HG03354 (cell line): ENCODE results near the gene SPEF2.
"Not testable (repeated sequence)": the region's sequence is repeated elsewhere in the genome, so short reads cannot be mapped to it uniquely, and the experiment has no call there.

Experiments used
- ATAC-seq: cut with Tn5 transposase; IDR thresholded peaks from one replicate; pipeline ENCODE4 v1.9.1; 2021; ENCODE audit warnings: mild to moderate bottlenecking; ENCODE audit not compliant: unreplicated experiment, poor library complexity, severe bottlenecking

Gene SPEF2

GRCh38 chr5:35813521-35813920, 195.9 kb downstream of the SPEF2 start:
- ATAC-seq = no peak

DNA sequence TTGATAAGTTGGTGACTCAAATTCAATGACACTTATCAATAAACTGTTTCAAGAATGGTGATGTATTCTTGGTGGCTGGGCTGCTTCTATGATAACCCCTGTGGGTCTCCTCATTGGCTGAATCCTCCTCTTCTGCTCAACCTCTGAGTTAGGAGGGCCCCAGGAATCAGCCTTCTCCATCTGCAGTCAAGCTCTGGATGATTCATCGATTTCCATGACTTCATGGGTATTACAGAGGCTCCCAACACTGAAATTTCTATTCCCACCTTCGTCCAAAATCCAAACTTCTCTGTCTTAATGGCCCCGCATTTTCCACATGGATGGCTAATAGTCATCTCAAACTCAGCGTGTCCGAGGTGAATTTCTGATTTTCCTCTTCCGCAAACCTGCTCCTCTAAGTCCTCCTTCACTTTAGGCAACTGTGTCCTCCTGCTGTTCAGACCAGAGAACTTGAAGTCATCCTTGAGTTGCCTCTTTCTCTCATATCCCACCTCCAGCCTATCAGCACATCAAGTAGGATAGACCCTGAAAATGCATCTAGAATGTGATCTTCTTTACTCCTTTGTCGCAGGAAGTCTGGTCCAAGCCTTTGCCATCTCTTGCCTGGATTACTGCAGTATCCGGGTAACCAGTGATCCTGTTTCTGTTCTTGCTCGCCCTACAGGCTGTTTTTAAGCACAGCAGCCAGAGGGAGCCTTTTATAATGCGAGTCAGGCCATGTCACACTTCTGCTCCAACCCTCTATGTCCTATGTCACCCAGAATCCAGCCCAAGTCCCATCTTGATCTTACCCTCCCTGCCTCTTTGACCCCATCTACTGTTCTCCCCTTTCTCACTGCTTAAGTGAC, 197.7 kb downstream of the SPEF2 start:
- peak; percentile 80 for ATAC-seq

DNA sequence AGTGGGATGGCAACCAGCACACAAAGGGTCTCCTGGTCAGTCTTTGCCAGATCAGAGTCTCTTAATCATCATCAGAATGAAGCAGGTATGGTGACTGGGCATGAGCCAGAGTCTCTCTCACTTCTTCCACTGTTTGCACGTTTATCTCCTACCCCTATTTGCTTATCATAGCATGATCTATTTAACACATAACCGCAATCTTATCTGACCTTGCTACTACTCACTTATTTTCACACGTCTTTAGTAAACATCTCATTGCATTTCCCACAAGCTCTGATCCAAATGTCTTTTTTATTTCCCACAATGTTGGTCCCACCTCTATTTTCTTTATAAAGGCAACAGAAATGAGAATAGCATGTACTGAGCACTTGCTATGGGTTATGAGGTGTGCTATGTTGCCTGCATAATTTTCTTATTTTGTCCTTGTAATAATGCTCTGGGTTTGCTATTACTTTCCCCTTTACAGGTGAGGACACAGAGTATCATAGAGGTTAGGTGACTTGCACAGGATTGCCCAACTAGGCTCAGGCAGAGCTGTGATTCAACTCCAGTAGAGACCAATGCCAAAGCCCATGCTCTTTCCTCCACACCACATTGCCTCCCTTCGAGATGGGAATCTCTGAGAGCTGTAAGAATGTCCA, 199.3 kb downstream of the SPEF2 start:
- no peak for ATAC-seq

- ATAC-seq = no peak
Observed at GRCh38 chr5:35819026-35819425, 201.4 kb downstream of the SPEF2 start.

DNA sequence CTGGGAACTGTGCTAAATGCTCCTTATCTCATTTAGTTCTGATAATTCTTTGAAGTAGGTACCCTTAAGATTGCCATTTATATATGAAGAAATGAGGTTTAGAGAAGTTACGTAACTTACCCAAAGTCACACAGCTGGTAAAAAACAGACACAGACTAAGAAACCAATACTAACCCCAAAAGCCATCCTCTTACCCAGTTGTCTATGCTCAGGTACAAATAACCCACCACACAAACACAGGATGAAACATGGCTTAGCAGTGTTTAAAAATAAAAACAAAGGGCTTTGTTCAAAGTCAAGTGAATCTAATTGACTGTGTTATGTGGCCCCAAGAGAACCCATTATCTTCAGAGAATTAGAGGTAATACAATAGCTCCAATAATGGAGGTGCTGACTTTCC, 202.0 kb downstream of the SPEF2 start:
- no peak for ATAC-seq

- ATAC-seq = no peak
Observed at GRCh38 chr5:35820735-35821134, 203.1 kb downstream of the SPEF2 start.

DNA sequence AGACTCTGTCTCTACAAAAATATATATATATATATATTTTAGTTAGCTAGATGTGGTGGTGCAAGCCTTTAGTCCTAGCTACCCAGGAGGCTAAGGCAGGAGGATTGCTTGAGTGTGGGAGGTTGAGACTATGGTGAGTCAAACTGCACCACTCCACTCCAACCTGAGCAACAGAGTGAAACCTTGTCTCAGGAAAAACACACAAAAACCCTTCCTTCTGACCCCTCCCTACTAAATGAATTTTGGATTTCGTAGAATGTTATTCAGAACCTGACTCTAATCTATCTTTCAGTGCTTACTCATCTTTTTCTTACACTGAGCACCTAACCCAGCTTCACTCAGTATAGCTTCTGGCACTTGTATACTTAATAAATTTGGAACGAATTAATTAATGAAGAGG, 203.8 kb downstream of the SPEF2 start:
- ATAC-seq = no peak

GRCh38 chr5:35822511-35822910, 204.8 kb downstream of the SPEF2 start:
- no peak for ATAC-seq

DNA sequence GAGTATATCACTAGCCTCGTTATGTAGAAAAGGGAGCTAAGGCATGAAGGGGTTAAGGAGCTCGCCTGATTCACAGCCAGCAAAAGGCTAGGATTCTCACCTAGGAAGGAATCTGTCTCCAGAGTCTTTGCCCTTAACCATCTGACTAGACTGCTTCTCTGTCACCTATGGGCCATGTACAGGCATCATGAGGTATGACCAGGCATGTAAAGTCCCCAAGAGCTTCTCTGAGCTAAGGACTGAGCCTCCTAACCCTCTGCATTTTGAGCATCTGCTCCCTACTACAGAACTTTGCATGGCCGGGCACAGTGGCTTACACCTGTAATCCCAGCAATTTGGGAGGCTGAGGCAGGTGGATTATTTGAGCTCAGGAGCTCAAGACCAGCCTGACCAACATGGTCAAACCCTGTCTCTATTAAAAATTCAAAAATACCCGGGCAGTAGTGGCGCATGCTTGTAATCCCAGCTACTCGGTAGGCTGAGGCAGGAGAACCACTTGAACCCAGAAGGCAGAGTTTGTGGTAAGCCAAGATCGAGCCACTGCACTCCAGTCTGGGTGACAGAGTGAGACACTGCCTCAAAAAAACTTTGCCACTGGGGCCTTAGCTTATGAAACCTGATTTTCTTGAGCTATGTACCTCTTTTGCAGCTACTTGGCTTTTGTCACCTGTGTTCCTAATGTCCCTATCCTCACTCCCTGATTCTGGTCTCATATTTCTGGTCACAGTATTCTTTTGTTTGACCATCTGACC, 205.9 kb downstream of the SPEF2 start:
- no peak for ATAC-seq

DNA sequence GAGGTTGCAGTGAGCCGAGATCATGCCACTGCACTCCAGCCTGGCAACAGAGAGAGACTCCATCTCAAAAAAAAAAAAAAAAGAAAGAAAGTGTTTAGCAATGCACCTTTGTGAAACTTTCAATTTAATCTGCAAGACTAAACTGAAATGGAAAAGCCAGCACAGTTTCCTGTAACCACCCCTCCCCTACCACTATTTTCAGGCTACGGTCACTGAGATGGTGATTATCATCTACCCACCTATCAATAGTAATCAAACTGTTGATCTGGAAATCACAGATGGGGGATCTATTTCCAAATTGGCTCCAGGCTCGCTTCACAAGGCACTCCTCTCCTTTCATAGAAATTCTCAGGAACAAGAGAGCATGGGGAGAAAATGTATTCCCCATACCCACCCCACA, 208.4 kb downstream of the SPEF2 start:
- no peak for ATAC-seq

GRCh38 chr5:35826554-35826953, 208.9 kb downstream of the SPEF2 start:
- ATAC-seq = no peak

- ATAC-seq = no peak
Observed at GRCh38 chr5:35828082-35828598, 210.5 kb downstream of the SPEF2 start.

DNA sequence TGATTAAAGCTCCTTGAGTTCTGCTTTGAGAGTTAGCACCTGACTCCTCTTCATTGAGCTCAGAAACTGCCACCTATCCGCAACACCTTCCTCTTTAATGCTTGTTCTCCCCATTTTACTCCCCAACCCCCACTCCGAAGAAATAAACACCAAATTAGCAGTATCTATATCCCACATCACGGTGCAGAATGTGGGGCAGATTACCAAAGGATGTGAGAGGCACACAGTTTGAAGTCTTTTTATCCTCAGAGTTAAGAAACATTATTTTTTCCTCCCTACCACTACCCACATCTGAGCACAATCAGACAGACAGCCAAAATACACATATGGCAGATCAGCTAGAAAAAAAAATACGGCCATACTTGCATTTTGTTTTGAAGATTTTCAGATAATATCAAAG, 212.9 kb downstream of the SPEF2 start:
- ATAC-seq = no peak

DNA sequence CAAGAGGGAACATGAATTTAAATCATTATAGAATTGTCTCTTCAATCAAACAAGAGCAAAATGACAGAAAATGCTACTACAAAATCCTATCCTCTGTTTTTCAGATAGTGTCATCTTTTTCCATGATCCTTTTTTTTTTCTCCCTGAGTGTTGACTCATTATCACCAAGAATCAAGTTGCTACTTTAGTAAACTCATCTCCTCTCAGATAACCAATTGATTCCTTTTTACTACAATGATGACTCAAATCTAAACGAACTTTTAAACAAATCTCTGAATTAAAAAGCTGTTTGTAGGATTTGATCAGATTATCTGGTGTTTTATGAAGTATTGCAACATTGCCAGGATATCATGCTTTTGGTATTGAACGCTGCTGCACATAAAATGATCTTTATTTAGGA, 215.1 kb downstream of the SPEF2 start:
- ATAC-seq = no peak

GRCh38 chr5:35833224-35833623, 215.6 kb downstream of the SPEF2 start:
- no peak for ATAC-seq

DNA sequence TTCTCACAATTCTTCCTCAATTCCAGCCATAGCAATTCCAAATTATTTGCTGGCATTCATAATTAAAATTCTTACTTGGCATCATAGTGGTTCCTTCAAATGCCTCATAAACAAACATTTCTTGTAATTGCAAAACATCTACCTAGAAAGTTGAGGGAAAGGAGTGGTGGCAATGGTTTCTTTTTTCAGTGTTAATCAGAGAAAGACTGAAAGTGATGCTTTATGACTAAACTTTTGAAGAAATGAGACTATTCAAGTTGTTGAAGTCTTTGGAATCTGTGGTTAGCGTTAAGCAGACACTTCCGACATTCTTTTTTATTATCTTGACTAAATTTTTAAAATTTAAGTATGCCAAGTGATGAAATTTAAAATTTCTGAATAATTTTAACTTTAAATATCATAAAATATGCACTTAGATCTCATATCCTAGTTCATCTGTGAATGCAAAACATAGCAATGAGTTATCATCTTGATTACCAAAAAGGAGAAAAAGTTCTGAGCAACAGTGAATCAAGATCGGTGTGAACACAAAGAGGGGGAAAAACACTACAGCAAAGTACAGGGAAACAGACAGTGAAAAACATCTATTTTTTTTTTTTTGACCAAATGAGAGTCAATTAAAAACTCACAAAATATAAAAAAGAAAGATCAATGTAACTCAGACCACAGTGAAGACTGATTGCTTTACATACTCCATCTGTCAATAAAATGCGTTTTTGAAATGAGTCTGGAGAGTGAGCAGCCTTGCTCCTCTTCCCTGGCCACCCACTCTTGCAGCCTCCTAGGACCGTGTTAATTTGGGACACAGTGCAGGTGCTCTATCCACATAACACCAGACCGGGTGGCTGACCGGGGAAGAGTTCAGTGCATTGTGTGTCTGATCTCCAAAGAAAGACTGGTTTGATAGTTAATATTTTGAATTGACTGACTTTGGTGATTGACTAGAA, 218.4 kb downstream of the SPEF2 start:
- ATAC-seq = no peak

DNA sequence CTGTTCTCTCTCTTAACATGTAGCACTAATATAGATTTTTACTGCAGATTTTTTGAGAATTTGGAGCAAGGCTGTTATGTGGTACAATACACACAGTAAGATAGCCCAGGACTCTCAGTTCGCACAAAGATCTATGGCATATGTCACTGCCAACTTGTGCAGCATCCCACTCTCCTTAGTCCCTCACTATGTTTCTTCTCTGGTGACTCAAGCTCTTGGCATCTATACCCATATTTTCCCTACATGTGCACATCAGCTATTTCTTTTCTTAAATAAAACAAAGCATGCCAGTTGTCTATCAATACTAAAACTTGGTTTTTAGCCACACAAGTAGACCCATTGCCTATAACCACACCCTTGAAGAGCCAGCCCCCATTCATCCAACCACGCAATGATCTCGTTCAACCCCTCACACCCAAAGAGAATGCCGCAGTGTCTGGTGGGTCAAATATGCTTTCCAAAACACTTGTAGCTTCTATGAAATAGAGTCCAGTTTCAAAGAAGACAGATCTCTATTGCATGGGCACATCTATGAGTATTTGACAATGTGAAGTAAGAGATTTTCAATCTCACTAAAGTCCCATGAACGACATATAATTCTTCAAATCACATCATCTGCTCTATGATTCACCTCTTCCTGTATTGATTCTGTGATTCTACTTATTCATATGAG, 220.8 kb downstream of the SPEF2 start:
- no peak for ATAC-seq

DNA sequence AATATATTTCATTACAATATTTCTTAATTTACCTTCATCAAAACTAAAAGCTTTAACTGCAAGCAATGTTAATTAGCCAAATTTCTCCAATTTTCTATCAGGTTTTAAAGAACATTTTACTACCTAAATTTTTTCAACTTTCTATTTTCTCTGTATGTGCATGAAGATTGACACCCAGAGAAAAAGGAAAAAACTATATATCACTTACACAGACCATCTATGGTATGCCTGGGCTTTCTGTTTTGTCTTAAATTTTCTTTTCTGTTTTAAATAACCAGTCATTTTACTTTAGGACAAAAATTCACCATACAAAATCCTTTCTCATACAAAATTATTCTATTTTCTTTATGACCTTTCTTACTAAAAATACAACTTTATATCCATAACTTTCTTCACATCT, 225.2 kb downstream of the SPEF2 start:
- ATAC-seq = no peak

DNA sequence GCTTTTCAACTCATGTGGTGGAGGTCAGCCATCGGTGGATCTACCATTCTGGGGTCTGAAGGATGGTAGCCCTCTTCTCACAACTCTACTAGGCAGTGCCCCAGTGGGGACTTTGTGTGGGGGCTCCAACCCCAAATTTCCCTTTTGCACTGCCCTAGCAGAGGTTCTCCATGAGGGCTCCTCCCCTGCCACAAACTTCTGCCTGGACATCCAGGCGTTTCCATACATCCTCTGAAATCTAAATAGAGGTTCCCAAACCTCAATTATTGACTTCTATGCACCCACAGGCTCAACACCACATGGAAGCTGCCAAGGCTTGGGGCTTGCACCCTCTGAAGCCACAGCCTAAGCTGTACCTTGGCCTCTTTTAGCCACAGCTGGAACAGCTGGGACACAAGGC, 227.8 kb downstream of the SPEF2 start:
- not testable (repeated sequence) for ATAC-seq
